Astrocyte of the spinal cord (primary cell): ENCODE results near the gene MRPL37.
"Not testable (repeated sequence)": the region's sequence is repeated elsewhere in the genome, so short reads cannot be mapped to it uniquely, and the experiment has no call there.

Experiments
- DNase-seq: peaks from one replicate; pipeline ENCODE4 v3.0.0; 2011; ENCODE audit warnings: low read depth, low spot score
- H3K4me3 ChIP-seq: 2 replicates; pipeline ENCODE4 v1.5.1; 2011; ENCODE audit warnings: low read depth, mild to moderate bottlenecking, low read length, moderate library complexity
- CTCF ChIP-seq: IDR thresholded peaks from 2 replicates; pipeline ENCODE4 v1.5.1; 2012; ENCODE audit warnings: low read depth, mild to moderate bottlenecking, low read length, inconsistent platforms
- in situ Hi-C: cut with HindIII; loops from 2 replicates; pipeline ENCODE4 v1.10.0; 2017; ENCODE audit warnings: low sequenced_read_pairs

Gene MRPL37

DNA sequence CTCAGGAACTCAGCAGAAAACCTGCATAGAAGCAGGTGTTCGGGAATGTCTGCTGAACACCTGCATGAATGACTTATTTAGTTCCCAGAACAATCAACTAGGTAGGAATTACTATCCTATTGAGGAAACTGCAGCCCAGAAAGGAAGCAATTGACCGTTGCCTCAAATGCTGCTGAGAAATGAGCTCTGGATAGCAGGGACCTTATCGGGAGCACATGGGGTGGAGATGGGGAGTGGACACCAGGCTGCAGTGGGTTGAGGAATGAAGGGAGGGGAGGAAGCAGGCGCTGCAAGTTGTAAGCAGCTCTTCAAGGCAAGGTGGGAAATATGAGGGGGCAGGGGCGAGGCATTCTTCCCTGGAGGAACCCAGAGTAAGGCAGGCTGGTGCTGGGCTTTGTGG is 36.4 kb upstream of the MRPL37 start:
- in situ Hi-C loops: no loop called here
- no peak overlapping the region for H3K4me3 ChIP-seq
- no peak for TF ChIP-seq CTCF
- no peak for DNase-seq

DNA sequence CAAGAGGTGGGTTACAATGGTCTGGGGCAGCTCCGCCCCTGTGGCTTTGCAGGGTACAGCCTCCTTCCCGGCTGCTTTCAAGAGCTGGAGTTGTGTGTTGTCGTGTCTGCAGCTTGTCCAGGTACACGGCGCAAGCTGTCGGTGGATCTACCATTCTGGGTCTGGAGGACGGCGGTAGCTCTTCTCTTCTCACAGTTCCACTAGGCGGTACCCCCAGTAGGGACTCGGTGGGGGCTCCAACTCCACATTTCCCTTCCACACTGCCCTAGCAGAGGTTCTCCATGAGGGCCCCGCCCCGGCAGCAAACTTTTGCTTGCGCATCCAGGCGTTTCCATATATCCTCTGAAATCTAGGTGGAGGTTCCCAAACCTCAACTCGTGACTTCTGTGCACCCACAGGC is 34.8 kb upstream of the MRPL37 start:
- DNase-seq: no peak
- H3K4me3 ChIP-seq: no peak overlapping the region
- in situ Hi-C loops: no loop called here
- TF ChIP-seq CTCF: no peak

GRCh38 chr1:54166357-54166756 is 33.6 kb upstream of the MRPL37 start:
- in situ Hi-C loops, DNase-seq, H3K4me3 ChIP-seq: not testable (repeated sequence)

- DNase-seq: peak; percentile 18
- in situ Hi-C loops: no loop called here
- no peak overlapping the region for H3K4me3 ChIP-seq
- TF ChIP-seq CTCF: no peak
These were observed 32.4 kb upstream of the MRPL37 start for GRCh38 chr1:54167422-54168139.

GRCh38 chr1:54168206-54168965 is 31.6 kb upstream of the MRPL37 start:
- H3K4me3 ChIP-seq: no peak overlapping the region
- in situ Hi-C loops: no loop called here
- no peak for DNase-seq
- TF ChIP-seq CTCF: no peak

GRCh38 chr1:54169068-54169467 is 30.9 kb upstream of the MRPL37 start:
- in situ Hi-C loops: no loop called here
- no peak for TF ChIP-seq CTCF
- no peak for DNase-seq
- H3K4me3 ChIP-seq: no peak overlapping the region

DNA sequence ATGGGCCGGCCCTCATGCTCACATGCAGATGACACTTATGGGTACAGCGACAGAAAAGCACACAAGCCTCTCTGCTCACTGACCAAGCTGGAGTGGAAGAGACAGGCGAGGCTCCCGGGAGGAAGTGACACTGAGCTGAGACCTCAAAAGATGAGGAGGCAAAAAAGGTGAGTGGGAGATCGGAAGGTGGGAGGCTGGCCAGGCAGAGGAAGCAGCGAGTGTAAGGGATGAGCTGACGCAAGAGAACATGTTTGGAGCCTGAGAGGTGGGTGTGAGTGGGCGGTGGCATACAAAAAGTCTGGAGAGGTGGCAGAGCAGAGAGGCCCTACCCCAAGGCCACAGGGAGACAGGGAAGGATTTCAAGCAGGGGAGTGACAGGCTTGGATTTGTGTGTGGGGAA is 29.0 kb upstream of the MRPL37 start:
- in situ Hi-C loops: no loop called here
- H3K4me3 ChIP-seq: no peak overlapping the region
- DNase-seq: no peak
- no peak for TF ChIP-seq CTCF
